Gastrocnemius medialis (tissue), 4 donors: ENCODE results near the gene OR52J3. TPM values are rescaled to one million over a fixed set of nuclear protein-coding genes. Genes with fewer than 3 reads are reported as not detected.

Experiments used
- ATAC-seq, 2 donors: fragments of 150-250 bp; one replicate each; pipeline ENCODE4 v1.9.1; 2016
- DNase-seq, 2 donors: peaks; one replicate each; pipeline ENCODE4 v3.0.0-alpha.2; 2019
- H3K27ac ChIP-seq, 4 donors: fragments of 200-600 bp; sonication (generic); 1 replicate in 1 of 4; 2 replicates in 3 of 4; pipeline ENCODE4 v1.5.1; 2016 to 2018; ENCODE audit warnings: mild to moderate bottlenecking in 2 of 4, moderate library complexity in 1 of 4
- H3K27me3 ChIP-seq, 3 donors: fragments of 200-600 bp; sonication (generic) in 2 of 3; 1 replicate in 1 of 3; 2 replicates in 2 of 3; pipeline versions ENCODE4 v1.5.1 to v1.6.0; 2016 to 2019; ENCODE audit warnings: mild to moderate bottlenecking in 1 of 3, moderate library complexity in 1 of 3
- H3K36me3 ChIP-seq, 2 donors: fragments of 200-600 bp; sonication (generic) in 1 of 2; one replicate each; pipeline ENCODE4 v1.5.1; 2017 to 2018
- H3K4me1 ChIP-seq, 2 donors: fragments of 200-600 bp; sonication (generic) in 1 of 2; one replicate each; pipeline ENCODE4 v1.5.1; 2016 to 2017; ENCODE audit warnings: mild to moderate bottlenecking in 2 of 2
- H3K4me3 ChIP-seq, 4 donors: fragments of 200-600 bp; sonication (generic) in 3 of 4; 1 replicate in 1 of 4; 2 replicates in 3 of 4; pipeline ENCODE4 v1.5.1; 2016 to 2019; ENCODE audit warnings: mild to moderate bottlenecking in 2 of 4
- H3K9me3 ChIP-seq, 3 donors: fragments of 200-600 bp; sonication (generic) in 2 of 3; 1 replicate in 1 of 3; 2 replicates in 2 of 3; pipeline ENCODE4 v1.5.1; 2016 to 2019
- POLR2A ChIP-seq, 2 donors: fragments of 450-650 bp; IDR thresholded peaks; one replicate each; pipeline ENCODE4 v1.6.1; 2017; ENCODE audit warnings: antibody characterized with exemption in 2 of 2, mild to moderate bottlenecking in 2 of 2, moderate library complexity in 2 of 2
- in situ Hi-C, 4 donors: fragments of 200-750 bp; cut with MboI; loops; one replicate each; pipeline versions ENCODE4 v1.15.0 to v1.8.0; 2017; ENCODE audit warnings: low sequenced_read_pairs in 4 of 4
- intact Hi-C: fragments of 100-400 bp; cut with DNase I; formaldehyde crosslinking; loops from one replicate; pipeline ENCODE4 v1.15.1; 2023; ENCODE audit warnings: low total_unique reads
- total RNA-seq, 4 donors: library from RNA; depleted of rRNA; stranded (reverse); fragments of >200 nt; gene quantifications; one replicate each; pipeline versions ENCODE4 v1.1.0 to v1.2.3, GENCODE V29; 2016
- TF ChIP-seq, protein P1 (sequence below), 5 experiments: fragments of 450-650 bp in 3 of 5; fragments of 200-600 bp in 2 of 5; sonication (generic) in 2 of 5; IDR thresholded peaks in 4 of 5; conservative IDR thresholded peaks in 1 of 5; 1 replicate in 4 of 5; 2 replicates in 1 of 5; pipeline ENCODE4 v1.5.1; 2016 to 2019; ENCODE audit warnings: antibody characterized with exemption in 5 of 5, mild to moderate bottlenecking in 3 of 5, moderate library complexity in 3 of 5

Gene OR52J3
- total RNA-seq, 4 donors from 2014 or later, result not detected

DNA sequence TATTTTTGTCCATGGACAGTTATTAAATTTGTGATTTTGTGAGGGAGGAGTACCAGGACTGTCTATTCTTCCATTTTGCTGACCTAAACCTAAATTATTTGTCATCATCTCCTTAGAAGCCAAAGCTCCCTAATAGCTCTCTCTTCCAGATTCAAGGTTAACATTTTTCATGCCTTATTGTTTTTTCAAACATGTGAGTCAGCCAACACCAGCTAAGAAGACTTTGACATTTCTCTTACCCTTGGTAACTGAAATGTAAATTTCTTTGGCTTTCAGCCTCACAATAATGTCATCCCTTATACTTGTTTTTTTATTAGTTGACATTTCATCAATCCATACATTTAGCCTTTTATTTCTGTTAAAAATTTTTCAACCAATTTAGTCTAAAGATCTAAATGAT, 42.2 kb downstream of the OR52J3 start:
- no peaks in the 10 kb centered on the region for H3K4me1 ChIP-seq
- no peaks in the 10 kb centered on the region for H3K36me3 ChIP-seq
- no peak overlapping the region for H3K4me3 ChIP-seq
- intact Hi-C loops, result no loop called here
- H3K27me3 ChIP-seq, result no peaks in the 10 kb centered on the region
- H3K27ac ChIP-seq, result no peak overlapping the region
- ATAC-seq (no peak), DNase-seq (no peak)
- no peak for TF ChIP-seq POLR2A (IDR thresholded peaks at IDR 0.05)
- no peaks in the 10 kb centered on the region for H3K9me3 ChIP-seq
- in situ Hi-C loops, result no loop called here

DNA sequence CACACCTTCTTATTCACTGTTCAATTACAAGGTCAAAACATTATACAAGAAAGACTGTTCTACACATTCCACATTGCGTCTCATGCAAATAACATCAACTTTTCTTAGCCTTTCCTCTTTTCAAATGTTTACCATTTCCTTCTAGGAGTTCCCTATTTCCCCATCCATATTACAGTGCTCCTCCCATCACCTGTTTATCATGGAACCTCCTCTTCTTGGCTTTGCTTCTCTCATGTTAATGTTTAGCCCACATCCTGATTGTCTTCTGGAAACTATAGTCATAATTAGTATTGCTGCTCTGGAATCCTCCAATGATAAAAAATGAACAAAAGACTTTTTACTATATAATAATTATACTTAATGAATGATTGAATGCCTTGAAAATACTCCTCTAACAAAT, 44.3 kb downstream of the OR52J3 start:
- H3K36me3 ChIP-seq, result no peaks in the 10 kb centered on the region
- H3K27me3 ChIP-seq, result no peaks in the 10 kb centered on the region
- intact Hi-C loops (no loop called here), in situ Hi-C loops (no loop called here)
- no peak for DNase-seq
- H3K4me3 ChIP-seq, result no peak overlapping the region
- no peaks in the 10 kb centered on the region for H3K4me1 ChIP-seq
- no peak for ATAC-seq
- no peak overlapping the region for H3K27ac ChIP-seq
- TF ChIP-seq, protein P1, sequence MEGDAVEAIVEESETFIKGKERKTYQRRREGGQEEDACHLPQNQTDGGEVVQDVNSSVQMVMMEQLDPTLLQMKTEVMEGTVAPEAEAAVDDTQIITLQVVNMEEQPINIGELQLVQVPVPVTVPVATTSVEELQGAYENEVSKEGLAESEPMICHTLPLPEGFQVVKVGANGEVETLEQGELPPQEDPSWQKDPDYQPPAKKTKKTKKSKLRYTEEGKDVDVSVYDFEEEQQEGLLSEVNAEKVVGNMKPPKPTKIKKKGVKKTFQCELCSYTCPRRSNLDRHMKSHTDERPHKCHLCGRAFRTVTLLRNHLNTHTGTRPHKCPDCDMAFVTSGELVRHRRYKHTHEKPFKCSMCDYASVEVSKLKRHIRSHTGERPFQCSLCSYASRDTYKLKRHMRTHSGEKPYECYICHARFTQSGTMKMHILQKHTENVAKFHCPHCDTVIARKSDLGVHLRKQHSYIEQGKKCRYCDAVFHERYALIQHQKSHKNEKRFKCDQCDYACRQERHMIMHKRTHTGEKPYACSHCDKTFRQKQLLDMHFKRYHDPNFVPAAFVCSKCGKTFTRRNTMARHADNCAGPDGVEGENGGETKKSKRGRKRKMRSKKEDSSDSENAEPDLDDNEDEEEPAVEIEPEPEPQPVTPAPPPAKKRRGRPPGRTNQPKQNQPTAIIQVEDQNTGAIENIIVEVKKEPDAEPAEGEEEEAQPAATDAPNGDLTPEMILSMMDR (IDR thresholded peaks at IDR 0.05 in 4 of 5, conservative IDR thresholded peaks at IDR 0.05 in 1 of 5), result no peak
- no peak for TF ChIP-seq POLR2A (IDR thresholded peaks at IDR 0.05)
- H3K9me3 ChIP-seq, result no peaks in the 10 kb centered on the region

- Histone ChIP-seq H3K36me3 (no peaks in the 10 kb centered on the region), H3K4me1 (no peaks in the 10 kb centered on the region), H3K27me3 (no peaks in the 10 kb centered on the region), H3K4me3 (no peak overlapping the region), H3K9me3 (no peaks in the 10 kb centered on the region), H3K27ac (no peak overlapping the region)
- in situ Hi-C loops (no loop called here), intact Hi-C loops (no loop called here)
- TF ChIP-seq, protein P1 (IDR thresholded peaks at IDR 0.05 in 4 of 5, conservative IDR thresholded peaks at IDR 0.05 in 1 of 5), result no peak
- ATAC-seq (no peak), DNase-seq (no peak)
Observed at GRCh38 chr11:5092821-5093585, 46.7 kb downstream of the OR52J3 start.

GRCh38 chr11:5096011-5096410, 49.7 kb downstream of the OR52J3 start:
- Histone ChIP-seq H3K4me3 (no peak overlapping the region), H3K27me3 (no peaks in the 10 kb centered on the region), H3K9me3 (no peaks in the 10 kb centered on the region), H3K36me3 (no peaks in the 10 kb centered on the region), H3K27ac (no peak overlapping the region), H3K4me1 (no peaks in the 10 kb centered on the region)
- in situ Hi-C loops, result no loop called here
- intact Hi-C loops, result no loop called here
- ATAC-seq (no peak), DNase-seq (no peak)
- TF ChIP-seq, protein P1 (IDR thresholded peaks at IDR 0.05 in 4 of 5, conservative IDR thresholded peaks at IDR 0.05 in 1 of 5), result no peak
- no peak for TF ChIP-seq POLR2A (IDR thresholded peaks at IDR 0.05)

Other genes starting within 250 kb of the OR52J3 start
- not detected for gene OR52R1, start 242.1 kb upstream of the OR52J3 start, total RNA-seq
- gene OR51F2, start 225.2 kb upstream of the OR52J3 start, total RNA-seq, result not detected
- gene OR51S1, start 197.3 kb upstream of the OR52J3 start, total RNA-seq, result not detected
- gene OR51T1, start 164.6 kb upstream of the OR52J3 start, total RNA-seq, result not detected
- not detected for gene OR51A7, start 142.7 kb upstream of the OR52J3 start, total RNA-seq
- gene OR51G2, start 127.2 kb upstream of the OR52J3 start, total RNA-seq, result not detected
- gene OR51G1, start 122.2 kb upstream of the OR52J3 start, total RNA-seq, result not detected
- gene OR51A4, start 98.9 kb upstream of the OR52J3 start, total RNA-seq, result not detected
- gene OR51A2, start 90.8 kb upstream of the OR52J3 start, total RNA-seq, result not detected
- not detected for gene OR51L1, start 51.7 kb upstream of the OR52J3 start, total RNA-seq
- gene OR52E2, start 13.1 kb downstream of the OR52J3 start, total RNA-seq, result not detected
- not detected for gene OR52E1, start 23.0 kb downstream of the OR52J3 start, total RNA-seq
- gene OR52A5, start 91.8 kb downstream of the OR52J3 start, total RNA-seq, result not detected
- gene OR52A1, start 108.2 kb downstream of the OR52J3 start, total RNA-seq, result not detected
- gene OR51V1, start 154.2 kb downstream of the OR52J3 start, total RNA-seq, result not detected
- 100 to 1,000 TPM in 1 of 4 donors, 10 to 100 TPM in 2, 1 to 10 TPM in 1; 7.9 to 229 (median 35.3) TPM for gene HBB, start 180.5 kb downstream of the OR52J3 start, total RNA-seq
- not detected for gene HBD, start 188.0 kb downstream of the OR52J3 start, total RNA-seq
- not detected for gene HBG1, start 203.3 kb downstream of the OR52J3 start, total RNA-seq
- not detected for gene HBG2, start 208.3 kb downstream of the OR52J3 start, total RNA-seq
- not detected for gene HBE1, start 223.4 kb downstream of the OR52J3 start, total RNA-seq